ENCODE results near the gene CUL4A.
A peak's percentile ranks its signal among the peaks of the same experiment; 100 is the strongest.

DNA sequence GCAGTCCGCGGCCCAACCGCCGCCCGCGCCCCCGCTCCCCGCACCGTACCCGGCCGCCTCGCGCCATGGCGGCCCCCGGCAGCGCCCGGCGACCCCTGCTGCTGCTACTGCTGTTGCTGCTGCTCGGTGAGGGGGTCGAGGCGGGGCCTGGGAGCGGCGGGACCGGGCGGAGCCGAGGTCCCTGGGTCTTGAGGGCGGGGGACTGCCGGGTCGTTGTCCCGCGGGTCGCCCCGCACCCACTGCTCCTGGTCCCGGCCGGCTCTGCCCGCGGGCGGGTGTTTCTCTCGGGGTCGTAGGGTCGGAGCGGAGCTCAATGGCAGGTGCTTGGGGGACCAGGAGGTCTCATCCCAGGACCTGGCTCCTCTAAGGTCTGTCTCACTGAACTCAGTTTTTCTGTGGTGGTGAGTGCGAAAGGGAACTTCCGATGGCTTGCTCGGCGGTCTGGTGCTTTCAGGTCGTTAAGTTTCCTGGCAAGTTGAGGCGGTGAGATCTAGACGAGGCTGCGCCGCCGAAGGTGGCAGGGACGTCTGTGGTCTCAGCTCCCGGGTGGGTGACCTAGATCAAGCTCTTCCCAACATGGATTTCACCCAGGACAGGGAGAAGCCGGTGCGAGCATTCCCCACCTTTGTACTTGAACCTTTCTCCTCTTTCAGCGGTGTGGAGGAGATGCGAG, 88.1 kb downstream of the CUL4A start:
- TF ChIP-seq POLR2A (IDR thresholded peaks at IDR 0.05) (peak in 1 of 4 donors; percentile 1), EP300 (IDR thresholded peaks at IDR 0.05) (no peak), POLR2AphosphoS5 (IDR thresholded peaks at IDR 0.05) (no peak)
- TF ChIP-seq, protein P1, sequence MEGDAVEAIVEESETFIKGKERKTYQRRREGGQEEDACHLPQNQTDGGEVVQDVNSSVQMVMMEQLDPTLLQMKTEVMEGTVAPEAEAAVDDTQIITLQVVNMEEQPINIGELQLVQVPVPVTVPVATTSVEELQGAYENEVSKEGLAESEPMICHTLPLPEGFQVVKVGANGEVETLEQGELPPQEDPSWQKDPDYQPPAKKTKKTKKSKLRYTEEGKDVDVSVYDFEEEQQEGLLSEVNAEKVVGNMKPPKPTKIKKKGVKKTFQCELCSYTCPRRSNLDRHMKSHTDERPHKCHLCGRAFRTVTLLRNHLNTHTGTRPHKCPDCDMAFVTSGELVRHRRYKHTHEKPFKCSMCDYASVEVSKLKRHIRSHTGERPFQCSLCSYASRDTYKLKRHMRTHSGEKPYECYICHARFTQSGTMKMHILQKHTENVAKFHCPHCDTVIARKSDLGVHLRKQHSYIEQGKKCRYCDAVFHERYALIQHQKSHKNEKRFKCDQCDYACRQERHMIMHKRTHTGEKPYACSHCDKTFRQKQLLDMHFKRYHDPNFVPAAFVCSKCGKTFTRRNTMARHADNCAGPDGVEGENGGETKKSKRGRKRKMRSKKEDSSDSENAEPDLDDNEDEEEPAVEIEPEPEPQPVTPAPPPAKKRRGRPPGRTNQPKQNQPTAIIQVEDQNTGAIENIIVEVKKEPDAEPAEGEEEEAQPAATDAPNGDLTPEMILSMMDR (IDR thresholded peaks at IDR 0.05) = no peak

Measured in upper lobe of left lung (tissue), 4 donors.